Stimulated activated CD8-positive, alpha-beta memory T cell treated with anti-CD3 and anti-CD28 coated beads, Interleukin-7, amount 100 ng/mL, for 24 hours (primary cell): ENCODE results near the gene PUS1.
"Not testable (repeated sequence)": the region's sequence is repeated elsewhere in the genome, so short reads cannot be mapped to it uniquely, and the experiment has no call there.

Experiments used
- DNase-seq: peaks from one replicate; pipeline ENCODE4 v3.0.0-alpha.2; 2020; ENCODE audit warnings: low read depth

The PUS1 gene

GRCh38 chr12:131938082-131938481 lies 9.0 kb downstream of the PUS1 start:
- no peak for DNase-seq

GRCh38 chr12:131939007-131939406 lies 9.9 kb downstream of the PUS1 start:
- DNase-seq = no peak

- DNase-seq = no peak
Measured at GRCh38 chr12:131940141-131940547, 11.1 kb downstream of the PUS1 start.

- no peak for DNase-seq
Measured at GRCh38 chr12:131941116-131941986, 12.3 kb downstream of the PUS1 start.

GRCh38 chr12:131941987-131942341 lies 12.9 kb downstream of the PUS1 start:
- DNase-seq = no peak

GRCh38 chr12:131942671-131943070 lies 13.6 kb downstream of the PUS1 start:
- DNase-seq = no peak

- DNase-seq = no peak
Measured at GRCh38 chr12:131943389-131943788, 14.3 kb downstream of the PUS1 start.

- no peak for DNase-seq
Measured at GRCh38 chr12:131943876-131944275, 14.8 kb downstream of the PUS1 start.

- no peak for DNase-seq
Measured at GRCh38 chr12:131944601-131945251, 15.7 kb downstream of the PUS1 start.

GRCh38 chr12:131946757-131947156 lies 17.7 kb downstream of the PUS1 start:
- no peak for DNase-seq

GRCh38 chr12:131947482-131948027 lies 18.5 kb downstream of the PUS1 start:
- DNase-seq = no peak

- no peak for DNase-seq
Measured at GRCh38 chr12:131948166-131948712, 19.2 kb downstream of the PUS1 start.

GRCh38 chr12:131948713-131949430 lies 19.8 kb downstream of the PUS1 start:
- DNase-seq = not testable (repeated sequence)

- DNase-seq = peak; percentile 90
Measured at GRCh38 chr12:131949431-131950181, 20.5 kb downstream of the PUS1 start, which contains the start of gene EP400. Gene EP400, plus strand, starts transcription at chr12:131949942. Its CDS starts 10,678 bp downstream, at chr12:131960620.

- no peak for DNase-seq
Measured at GRCh38 chr12:131950182-131950913, 21.3 kb downstream of the PUS1 start.

- DNase-seq = not testable (repeated sequence)
Measured at GRCh38 chr12:131953810-131954209, 24.7 kb downstream of the PUS1 start.

- not testable (repeated sequence) for DNase-seq
Measured at GRCh38 chr12:131954460-131954859, 25.4 kb downstream of the PUS1 start.

GRCh38 chr12:131959116-131959515 lies 30.0 kb downstream of the PUS1 start:
- DNase-seq = no peak

- DNase-seq = no peak
Measured at GRCh38 chr12:131959641-131960589, 30.8 kb downstream of the PUS1 start.
